NK-92 (cell line): Measurements from ENCODE around the gene PDCD2L.
"Not testable (repeated sequence)": the region's sequence is repeated elsewhere in the genome, so short reads cannot be mapped to it uniquely, and the experiment has no call there.

Source experiments
- DNase-seq: peaks from one replicate; lab custom pipeline; 2025; ENCODE audit not compliant: unreplicated experiment; lab: John Stamatoyannopoulos, UW

PDCD2L gene

DNA sequence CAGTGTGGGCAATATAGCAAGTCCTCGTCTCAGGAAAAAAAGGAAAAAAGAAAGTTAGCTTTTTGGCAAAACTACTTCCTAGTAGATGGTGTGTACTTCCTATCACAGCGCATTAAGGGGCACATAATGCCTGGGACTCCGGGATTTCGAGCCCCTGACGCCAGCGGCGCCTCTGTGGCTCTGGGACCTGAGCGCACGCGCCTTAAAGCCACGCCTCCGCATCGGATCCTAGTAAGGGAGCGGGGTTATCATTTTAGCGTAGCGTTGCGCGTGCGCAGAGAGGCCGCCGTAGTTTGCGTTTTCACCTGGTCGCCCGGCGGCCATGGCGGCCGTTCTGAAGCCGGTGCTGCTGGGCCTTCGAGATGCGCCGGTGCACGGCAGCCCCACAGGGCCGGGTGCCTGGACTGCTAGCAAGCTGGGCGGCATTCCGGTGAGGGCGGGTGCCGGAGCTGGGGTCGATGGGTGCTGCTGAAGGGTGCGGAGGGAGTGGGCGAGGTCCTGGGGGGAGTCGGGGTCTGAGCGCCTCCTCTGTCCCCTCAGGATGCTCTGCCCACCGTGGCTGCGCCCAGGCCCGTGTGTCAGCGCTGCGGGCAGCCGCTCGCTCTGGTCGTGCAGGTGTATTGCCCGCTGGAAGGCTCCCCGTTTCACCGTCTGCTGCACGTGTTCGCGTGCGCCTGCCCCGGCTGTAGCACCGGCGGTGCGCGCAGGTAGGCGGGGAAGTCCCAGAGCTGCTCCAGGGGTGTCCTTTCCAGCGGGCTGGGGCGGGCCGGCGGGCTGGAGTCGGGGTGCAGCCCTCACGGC is at the start of gene PDCD2L:
Gene PDCD2L (plus strand): TSS at position 291 of the 801 bp plus-strand sequence. CDS start 32 bp downstream, at position 323.
- peak; percentile 55 for DNase-seq

DNA sequence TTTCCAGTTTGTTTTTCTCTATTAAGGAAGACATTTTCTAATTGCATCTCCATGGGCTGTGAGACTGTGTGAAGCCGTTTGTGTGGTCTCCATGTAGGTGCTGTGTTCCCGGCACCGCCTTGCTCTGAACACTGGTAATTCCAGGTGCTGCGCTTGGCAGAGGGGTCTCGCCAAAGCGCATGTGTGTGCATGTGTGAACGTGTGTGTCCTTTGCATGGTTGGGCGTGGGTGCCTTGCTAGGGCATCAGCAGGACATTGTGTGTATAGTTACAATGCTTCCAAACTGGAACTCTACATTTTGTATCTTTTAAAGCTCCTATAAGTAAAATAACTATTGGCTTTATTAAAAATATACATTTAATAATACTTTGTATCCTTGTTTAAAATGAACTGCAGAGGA is 49.0 kb upstream of the PDCD2L start:
- DNase-seq, result no peak

- DNase-seq, result no peak
Observed at GRCh38 chr19:34356875-34357274, 47.3 kb upstream of the PDCD2L start.

GRCh38 chr19:34357431-34357830 is 46.8 kb upstream of the PDCD2L start:
- no peak for DNase-seq

DNA sequence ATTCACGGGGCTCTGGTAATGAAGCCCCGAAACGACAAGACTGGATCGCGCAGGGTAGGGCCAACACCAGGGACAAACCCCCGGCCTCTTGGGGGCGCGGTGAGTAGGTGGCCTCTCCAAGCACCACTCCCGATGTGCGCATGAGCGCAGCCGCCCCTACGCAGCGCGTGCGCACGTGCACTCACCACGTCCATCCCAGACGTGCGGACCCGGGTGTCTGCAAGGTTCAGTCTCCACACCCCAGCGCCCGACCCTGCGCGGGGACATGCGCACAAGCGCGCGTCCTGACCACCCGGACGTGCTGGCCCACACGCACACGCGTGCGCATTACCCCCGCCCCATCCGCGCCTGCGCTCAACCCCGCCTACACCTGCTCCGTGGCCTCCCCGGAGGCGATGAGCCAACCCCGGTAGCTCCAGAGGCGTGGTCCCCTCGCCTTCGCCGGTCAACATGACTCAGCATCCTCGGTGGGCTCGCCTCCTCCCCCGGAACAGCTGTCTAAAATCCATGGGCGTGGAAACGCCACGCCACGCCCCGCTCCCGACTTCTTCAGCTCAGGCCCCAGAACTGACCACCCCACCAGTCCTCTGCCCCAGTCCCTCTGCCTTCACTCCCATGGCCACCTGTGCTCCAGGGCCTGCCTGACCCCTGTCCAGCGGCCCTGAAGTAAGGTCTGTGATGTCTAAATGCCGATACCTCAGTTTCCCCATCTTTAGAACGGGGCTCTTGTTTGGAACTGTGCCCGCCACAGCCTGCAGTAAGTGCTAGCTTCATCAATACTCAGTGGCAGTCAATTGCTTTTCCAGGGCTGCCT is 44.9 kb upstream of the PDCD2L start:
- peak; percentile 64 for DNase-seq

GRCh38 chr19:34359954-34360315 is 44.3 kb upstream of the PDCD2L start:
- DNase-seq, result no peak

DNA sequence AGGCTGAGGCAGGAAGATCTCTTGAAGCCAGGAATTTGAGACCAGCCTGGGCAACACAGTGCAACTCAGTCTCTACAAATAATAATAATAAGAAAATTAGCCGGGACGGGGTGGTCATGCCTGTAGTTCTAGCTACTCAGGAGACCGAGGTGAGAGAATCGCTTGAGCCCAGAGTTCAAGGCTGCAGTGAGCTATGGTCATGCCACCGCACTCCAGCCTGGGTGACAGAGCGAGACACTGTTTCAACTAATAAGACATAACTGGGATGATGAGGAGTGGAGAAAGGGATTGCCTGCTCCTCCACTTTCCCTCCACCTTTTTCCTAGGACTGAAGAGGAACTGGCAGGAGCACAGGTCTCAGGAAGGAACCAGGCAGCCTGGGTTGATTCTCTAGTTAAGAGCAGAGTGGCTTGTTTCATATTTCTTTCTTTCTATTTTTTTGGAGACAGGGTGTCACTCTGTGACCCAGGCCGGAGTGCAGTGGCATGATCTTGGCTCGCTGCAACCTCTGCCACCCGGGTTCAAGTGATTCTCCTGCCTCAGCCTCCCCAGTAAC is 43.8 kb upstream of the PDCD2L start:
- DNase-seq, result no peak

GRCh38 chr19:34362679-34363069 is 41.5 kb upstream of the PDCD2L start:
- no peak for DNase-seq

DNA sequence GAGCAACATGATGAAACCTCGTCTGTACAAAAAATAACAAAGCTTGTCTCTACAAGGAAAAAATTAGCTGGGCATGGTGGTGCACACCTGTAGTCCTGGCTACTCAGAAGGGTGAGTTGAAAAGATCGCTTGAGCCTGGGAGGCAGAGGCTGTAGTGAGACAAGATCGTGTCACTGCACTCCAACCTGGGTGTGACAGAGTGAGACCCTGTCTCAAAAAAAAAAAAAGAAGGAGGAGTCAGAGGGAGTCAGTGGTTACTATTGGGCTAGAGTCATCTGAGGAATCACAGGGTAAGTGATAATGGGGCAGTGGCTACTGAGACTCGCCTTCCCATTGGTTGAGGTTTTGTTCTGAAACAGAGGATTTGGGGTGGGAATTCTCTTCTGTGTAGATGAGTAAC is 41.1 kb upstream of the PDCD2L start:
- no peak for DNase-seq

- DNase-seq, result no peak
Observed at GRCh38 chr19:34363930-34364329, 40.3 kb upstream of the PDCD2L start.

DNA sequence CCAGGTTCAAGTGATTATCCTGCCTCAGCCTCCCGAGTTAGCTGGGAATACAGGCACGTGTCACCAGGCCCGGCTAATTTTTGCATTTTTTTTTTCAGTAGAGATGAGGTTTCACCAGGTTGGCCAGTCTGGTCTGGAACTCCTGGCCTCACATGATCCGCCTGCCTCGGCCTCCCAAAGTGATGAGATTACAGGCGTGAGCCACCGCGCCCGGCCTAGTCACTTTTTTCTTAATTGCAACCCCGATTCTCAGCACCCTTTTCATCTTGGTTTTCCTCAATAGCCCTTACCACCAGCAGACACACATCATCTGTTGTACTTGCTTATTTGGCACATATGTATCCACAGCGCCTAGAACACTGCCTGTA is 39.8 kb upstream of the PDCD2L start:
- DNase-seq, result no peak

DNA sequence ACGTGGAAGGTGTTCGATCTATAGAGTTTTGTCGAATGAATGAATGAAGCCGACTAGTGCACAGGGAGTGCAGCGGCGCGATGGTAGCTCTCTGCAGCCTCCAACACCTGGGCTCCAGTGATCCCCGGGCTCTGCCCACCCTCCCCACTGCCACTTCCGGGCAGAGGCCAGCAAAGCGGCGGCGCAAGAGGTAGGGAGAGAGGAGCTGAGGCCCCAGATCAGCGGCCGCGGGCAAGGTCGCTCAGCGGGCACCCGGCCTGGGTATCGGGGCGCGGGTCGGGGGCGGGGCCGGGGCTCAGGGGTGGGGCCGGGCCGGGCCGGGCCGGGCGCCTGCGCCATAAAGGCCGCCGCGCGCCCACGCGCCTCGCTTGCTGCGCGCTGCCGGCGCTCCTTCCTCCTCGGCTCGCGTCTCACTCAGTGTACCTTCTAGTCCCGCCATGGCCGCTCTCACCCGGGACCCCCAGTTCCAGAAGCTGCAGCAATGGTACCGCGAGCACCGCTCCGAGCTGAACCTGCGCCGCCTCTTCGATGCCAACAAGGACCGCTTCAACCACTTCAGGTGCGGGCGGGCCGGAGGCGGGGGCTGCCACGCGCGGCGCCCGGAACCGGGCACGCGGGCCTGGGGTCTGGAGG is 39.3 kb upstream of the PDCD2L start, which contains the start of gene GPI:
Gene GPI (plus strand): TSS at position 367 of the 633 bp plus-strand sequence. CDS start 71 bp downstream, at position 438.
- no peak for DNase-seq

DNA sequence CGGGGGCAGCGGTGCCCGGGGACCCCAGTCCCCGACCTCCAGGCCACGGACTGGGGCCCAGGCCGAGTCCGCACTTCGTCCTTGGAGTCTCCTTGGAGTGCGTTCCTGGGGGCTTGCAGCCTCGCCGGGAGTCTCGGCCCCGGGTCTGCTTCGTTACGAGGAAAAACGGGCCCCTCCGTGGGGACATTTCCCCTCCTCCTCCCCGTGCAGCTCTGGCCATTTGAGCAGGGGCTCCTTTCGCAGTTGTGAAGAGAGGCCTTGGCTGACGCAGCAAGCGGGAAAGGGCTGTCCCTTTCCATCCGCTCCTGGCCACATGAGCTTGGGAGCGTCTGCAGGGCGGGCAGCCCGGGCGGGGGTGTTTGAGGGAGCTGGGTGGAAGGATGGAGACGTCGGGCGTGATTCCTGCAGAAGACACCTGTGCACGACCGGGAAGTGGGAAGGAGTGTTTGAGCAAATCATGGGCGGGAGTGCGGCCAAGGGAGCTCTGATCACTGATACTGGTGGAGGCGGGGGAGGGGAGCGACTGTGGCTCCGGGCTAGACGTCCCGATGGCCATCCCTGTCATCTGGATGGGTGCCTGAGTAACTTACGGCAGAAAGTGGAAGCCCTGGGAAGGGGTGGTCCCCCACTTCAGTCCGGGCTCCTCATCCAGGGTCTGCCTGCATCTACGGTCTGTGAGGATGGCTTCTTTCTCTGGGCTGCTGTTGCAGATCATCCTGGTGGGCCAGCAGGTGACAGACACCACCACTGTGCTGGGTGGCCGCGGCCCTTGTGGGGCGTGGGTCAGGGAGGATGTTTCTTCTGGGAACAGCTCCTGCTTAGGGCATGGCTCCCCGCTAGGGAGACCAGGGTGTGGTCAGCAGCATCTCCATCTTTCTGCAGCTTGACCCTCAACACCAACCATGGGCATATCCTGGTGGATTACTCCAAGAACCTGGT is 38.5 kb upstream of the PDCD2L start:
- no peak for DNase-seq

- DNase-seq, result no peak
Observed at GRCh38 chr19:34366738-34367623, 37.2 kb upstream of the PDCD2L start.

DNA sequence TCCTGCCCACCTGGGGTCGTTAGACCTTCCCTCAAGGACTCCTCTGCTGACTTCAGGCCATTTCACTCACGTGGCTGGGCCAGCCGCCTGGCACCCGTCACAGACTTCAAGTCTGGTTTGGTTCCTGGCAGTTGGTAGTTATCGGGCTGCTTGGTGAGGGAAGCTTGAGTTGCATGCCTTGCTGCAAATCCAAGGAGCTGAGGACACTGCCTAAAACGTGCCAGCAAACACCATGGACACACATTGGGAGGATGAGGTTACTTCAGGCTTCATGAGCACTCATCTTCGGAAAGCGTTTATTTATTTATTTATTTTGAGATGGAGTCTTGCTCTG is 36.6 kb upstream of the PDCD2L start:
- DNase-seq, result no peak

GRCh38 chr19:34368338-34368737 is 35.9 kb upstream of the PDCD2L start:
- DNase-seq, result no peak

DNA sequence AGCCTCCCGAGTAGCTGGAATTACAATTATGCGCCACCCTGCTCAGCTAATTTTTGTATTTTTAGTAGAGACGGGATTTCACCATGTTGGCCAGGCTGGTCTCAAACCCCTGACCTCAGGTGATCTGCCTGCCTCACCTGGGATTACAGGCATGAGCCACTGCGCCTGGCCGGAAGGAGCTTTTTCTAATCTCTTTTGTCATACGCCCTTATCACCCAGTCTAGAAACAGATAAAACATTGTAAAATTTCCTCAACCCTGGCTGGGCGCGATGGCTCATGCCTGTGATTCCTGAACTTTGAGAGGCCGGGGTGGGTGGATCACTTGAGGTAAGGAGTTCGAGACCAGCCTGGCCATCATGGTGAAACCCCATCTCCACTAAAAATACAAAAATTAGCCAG is 35.0 kb upstream of the PDCD2L start:
- not testable (repeated sequence) for DNase-seq

DNA sequence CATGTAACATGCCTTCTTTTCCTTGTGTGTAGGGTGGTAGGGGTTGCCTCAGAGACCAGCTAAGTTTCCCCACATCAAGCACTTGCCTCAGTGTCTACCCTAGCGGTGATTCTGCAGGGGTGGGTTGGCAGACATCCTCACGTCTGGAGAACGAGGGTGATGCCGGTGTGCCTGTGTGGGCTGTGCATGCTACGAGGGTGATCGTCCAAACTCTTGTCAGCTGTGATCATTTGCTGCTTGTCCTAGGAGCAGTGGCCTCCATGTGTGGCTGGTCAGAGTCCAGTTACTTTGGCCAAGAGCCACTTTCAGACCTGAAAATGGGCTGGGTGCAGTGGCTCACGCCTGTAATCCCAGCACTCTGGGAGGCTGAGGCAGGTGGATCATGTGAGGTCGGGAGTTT is 34.1 kb upstream of the PDCD2L start:
- DNase-seq, result no peak

- DNase-seq, result no peak
Observed at GRCh38 chr19:34370983-34371382, 33.2 kb upstream of the PDCD2L start.
